ENCODE data around the gene BANP. TPM values are rescaled to one million over a fixed set of nuclear protein-coding genes. Genes with fewer than 3 reads are reported as not detected.
A peak's percentile ranks its signal among the peaks of the same experiment; 100 is the strongest.

BANP gene
- total and polyA plus RNA-seq, 2 of the 8 experiments (the other 6 are each of a cell fraction or from before 2014, with no cell fraction given): 25.8 to 39.8 TPM

DNA sequence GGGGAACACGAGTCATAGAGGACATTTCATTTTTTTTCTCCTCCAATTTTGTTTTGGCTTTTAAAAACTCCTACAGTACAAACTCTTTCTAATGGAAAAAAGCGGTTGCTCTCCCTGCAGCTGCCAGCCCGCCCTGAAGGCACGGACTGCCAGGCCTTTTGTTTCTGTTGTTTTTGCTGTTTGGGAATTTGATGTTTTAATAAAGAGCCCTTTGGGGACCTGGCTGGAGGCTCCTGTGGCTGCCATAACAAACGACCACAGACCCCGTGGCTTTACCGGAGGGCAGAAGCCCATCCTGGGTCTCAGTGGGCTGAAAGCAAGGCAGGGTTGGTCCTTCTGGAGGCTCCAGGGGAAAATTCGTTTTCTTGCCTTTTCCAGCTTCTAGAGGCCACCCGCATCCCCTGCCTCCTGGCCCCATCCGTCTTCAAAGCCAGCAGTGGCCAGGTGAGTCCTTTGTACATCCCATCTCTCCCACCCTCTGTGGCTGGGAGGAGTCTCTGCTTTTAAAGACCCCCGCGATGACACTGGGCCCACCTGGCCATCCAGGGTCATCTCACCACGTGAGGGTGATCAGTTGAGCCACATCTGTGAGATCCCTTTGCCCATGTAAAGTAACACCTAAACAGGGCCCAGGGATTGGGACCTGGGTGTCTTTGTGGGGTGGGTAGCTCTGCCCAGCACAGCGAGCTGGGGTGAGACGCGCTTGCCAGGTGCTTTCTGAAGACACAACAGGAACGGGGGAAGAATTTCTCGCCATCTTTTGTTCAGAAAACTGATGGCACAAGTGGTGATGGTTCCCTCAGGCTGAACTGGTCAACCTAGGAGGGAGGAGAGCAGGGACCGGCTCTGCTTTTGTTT, 113.9 kb downstream of the BANP start:
- H3K9me3 ChIP-seq (ENCODE audit: insufficient read depth in 2 of 2, low read depth in 1 of 2, low read length in 1 of 2): no peaks in the 10 kb centered on the region
- no peak overlapping the region for H3K4me3 ChIP-seq (ENCODE audit: extremely low read depth in 1 of 4, insufficient read depth in 2 of 4, low read depth in 3 of 4, low read length in 4 of 4)
- DNase-seq (ENCODE audit: low read depth in 1 of 2, low spot score in 2 of 2): no peak
- WGBS, 2 experiments (ENCODE audit: extremely low coverage in 1 of 2, insufficient coverage in 1 of 2, insufficient read length in 1 of 2, insufficient replicate concordance in 2 of 2, low coverage in 1 of 2, low lambda C conversion rate in 2 of 2, missing lambda C conversion rate in 1 of 2): 83% methylated on average over 19 of the region's 19 CpGs; no CpG with 5 or more reads in 1 of the 2 experiments
- H3K79me1 ChIP-seq (ENCODE audit: low read depth, low read length): no peaks in the 10 kb centered on the region
- H2BK20ac ChIP-seq (ENCODE audit: low read length): no peak overlapping the region
- no peak overlapping the region for H2AK5ac ChIP-seq (ENCODE audit: low read depth, low read length)
- no peak overlapping the region for H2BK15ac ChIP-seq (ENCODE audit: low read length)
- ChIA-PET CTCF (ENCODE audit: partially characterized antibody) (no interaction called here), POLR2A (ENCODE audit: partially characterized antibody) (no interaction called here)
- H3K23ac ChIP-seq (ENCODE audit: insufficient read length): no peak overlapping the region
- H3K36me3 ChIP-seq (ENCODE audit: control insufficient read depth in 2 of 4, insufficient read depth in 4 of 4, low read length in 3 of 4): peaks cover 0 to 6% (median 1%) of the 10 kb centered on the region in 4 experiments; a peak in 1 of 8 replicates
- H3K79me2 ChIP-seq (ENCODE audit: control insufficient read depth in 1 of 2, insufficient read depth in 2 of 2, low read length in 2 of 2): no peaks in the 10 kb centered on the region
- H3K23me2 ChIP-seq (ENCODE audit: low read depth, low read length): no peaks in the 10 kb centered on the region
- H4K91ac ChIP-seq (replicated peaks; ENCODE audit: insufficient read length, low read length): no peak overlapping the region
- peak overlapping the region; percentile 46; the same call in 1 of the 2 replicates for H4K8ac ChIP-seq (ENCODE audit: extremely low read depth, insufficient read depth, low read length)
- peak overlapping the region; percentile 9 for H4K5ac ChIP-seq (ENCODE audit: insufficient read length, low read depth, low read length)
- FAIRE-seq: no peak
- H3K14ac ChIP-seq (ENCODE audit: insufficient read length): no peak overlapping the region
- H4K20me1 ChIP-seq (replicated peaks in 1 of 2; ENCODE audit: control insufficient read depth in 1 of 2, insufficient read depth in 2 of 2, low read length in 2 of 2): no peaks in the 10 kb centered on the region
- H3K27ac ChIP-seq (ENCODE audit: low read depth, low read length): no peak overlapping the region
- no peak overlapping the region; the same call in 1 of the 2 replicates for H2BK5ac ChIP-seq (ENCODE audit: low read depth, low read length)
- no peaks in the 10 kb centered on the region for H3K27me3 ChIP-seq (replicated peaks in 1 of 4; ENCODE audit: control insufficient read depth in 3 of 4, extremely low read depth in 1 of 4, insufficient read depth in 3 of 4, low read length in 3 of 4)
- H3K9ac ChIP-seq (replicated peaks in 1 of 4; ENCODE audit: extremely low read depth in 1 of 4, low read depth in 3 of 4, low read length in 3 of 4): no peak overlapping the region
- H3K56ac ChIP-seq (replicated peaks; ENCODE audit: insufficient read length, low read depth, low read length): no peak overlapping the region
- H3K4ac ChIP-seq (replicated peaks; ENCODE audit: insufficient read length, low read depth, low read length): no peak overlapping the region
- H3K4me1 ChIP-seq (replicated peaks in 1 of 4; ENCODE audit: control insufficient read depth in 3 of 4, insufficient read depth in 4 of 4, low read length in 3 of 4): peaks cover 0 to 10% (median 6%) of the 10 kb centered on the region in 4 experiments; a peak in 4 of 7 replicates
- no peak overlapping the region; the same call in 1 of the 2 replicates for H3K18ac ChIP-seq (ENCODE audit: extremely low read depth, low read length)
- H2BK12ac ChIP-seq (ENCODE audit: low read depth, low read length): no peak overlapping the region
- H2BK120ac ChIP-seq (replicated peaks; ENCODE audit: low read depth, low read length): peak overlapping the region; percentile 58
- no peak overlapping the region for H3K4me2 ChIP-seq (ENCODE audit: insufficient read depth in 1 of 2, low read depth in 2 of 2, low read length in 2 of 2)
- H2AFZ ChIP-seq (ENCODE audit: low read length): no peak overlapping the region
- TF ChIP-seq TEAD4 (IDR thresholded peaks at IDR 0.05; ENCODE audit: low read depth, low read length): no peak
- TF ChIP-seq, protein P1, sequence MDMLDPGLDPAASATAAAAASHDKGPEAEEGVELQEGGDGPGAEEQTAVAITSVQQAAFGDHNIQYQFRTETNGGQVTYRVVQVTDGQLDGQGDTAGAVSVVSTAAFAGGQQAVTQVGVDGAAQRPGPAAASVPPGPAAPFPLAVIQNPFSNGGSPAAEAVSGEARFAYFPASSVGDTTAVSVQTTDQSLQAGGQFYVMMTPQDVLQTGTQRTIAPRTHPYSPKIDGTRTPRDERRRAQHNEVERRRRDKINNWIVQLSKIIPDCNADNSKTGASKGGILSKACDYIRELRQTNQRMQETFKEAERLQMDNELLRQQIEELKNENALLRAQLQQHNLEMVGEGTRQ (IDR thresholded peaks at IDR 0.05; ENCODE audit: low read length): no peak
- TF ChIP-seq MAFK (IDR thresholded peaks at IDR 0.05; ENCODE audit: low read depth, low read length): no peak
- TF ChIP-seq GABPA (IDR thresholded peaks at IDR 0.05; ENCODE audit: borderline replicate concordance, insufficient read depth, low read length): no peak
- TF ChIP-seq SRF (IDR thresholded peaks at IDR 0.05; ENCODE audit: low read depth, low read length): no peak
- TF ChIP-seq, protein P2, sequence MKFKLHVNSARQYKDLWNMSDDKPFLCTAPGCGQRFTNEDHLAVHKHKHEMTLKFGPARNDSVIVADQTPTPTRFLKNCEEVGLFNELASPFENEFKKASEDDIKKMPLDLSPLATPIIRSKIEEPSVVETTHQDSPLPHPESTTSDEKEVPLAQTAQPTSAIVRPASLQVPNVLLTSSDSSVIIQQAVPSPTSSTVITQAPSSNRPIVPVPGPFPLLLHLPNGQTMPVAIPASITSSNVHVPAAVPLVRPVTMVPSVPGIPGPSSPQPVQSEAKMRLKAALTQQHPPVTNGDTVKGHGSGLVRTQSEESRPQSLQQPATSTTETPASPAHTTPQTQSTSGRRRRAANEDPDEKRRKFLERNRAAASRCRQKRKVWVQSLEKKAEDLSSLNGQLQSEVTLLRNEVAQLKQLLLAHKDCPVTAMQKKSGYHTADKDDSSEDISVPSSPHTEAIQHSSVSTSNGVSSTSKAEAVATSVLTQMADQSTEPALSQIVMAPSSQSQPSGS (IDR thresholded peaks at IDR 0.05; ENCODE audit: low read length): no peak
- TF ChIP-seq TAF1 (IDR thresholded peaks at IDR 0.05; ENCODE audit: low read depth, low read length): no peak
- TF ChIP-seq RXRA (IDR thresholded peaks at IDR 0.05; ENCODE audit: insufficient read depth, low read depth, low read length): no peak
- no peak for TF ChIP-seq EGR1 (IDR thresholded peaks at IDR 0.05; ENCODE audit: borderline replicate concordance, low read depth, low read length)
